BE2C (cell line): ENCODE measurements around the gene RIPPLY2.
"Not testable (repeated sequence)": the region's sequence is repeated elsewhere in the genome, so short reads cannot be mapped to it uniquely, and the experiment has no call there.

Experiments
- DNase-seq: peaks from one replicate; pipeline ENCODE4 v3.0.0-alpha.2; 2020
- H3K27me3 ChIP-seq: fragments of 250-450 bp; sonication (Bioruptor Pico); 2 replicates; pipeline ENCODE4 v1.5.1; 2020; ENCODE audit warnings: mild to moderate bottlenecking
- H3K36me3 ChIP-seq: fragments of 250-450 bp; sonication (Bioruptor Pico); 2 replicates; pipeline ENCODE4 v1.5.1; 2020; ENCODE audit warnings: mild to moderate bottlenecking
- H3K4me1 ChIP-seq: fragments of 250-450 bp; sonication (Bioruptor Pico); 2 replicates; pipeline ENCODE4 v1.5.1; 2020
- H3K4me3 ChIP-seq: 2 replicates; pipeline ENCODE4 v1.5.1; 2011; ENCODE audit warnings: low read depth, low read length
- H3K9me3 ChIP-seq: fragments of 250-450 bp; sonication (Bioruptor Pico); 2 replicates; pipeline ENCODE4 v1.5.1; 2020
- TF ChIP-seq, protein P1 (sequence below): IDR thresholded peaks from 2 replicates; pipeline ENCODE4 v1.5.1; 2012; ENCODE audit warnings: mild to moderate bottlenecking, low read depth, low read length

The RIPPLY2 gene

DNA sequence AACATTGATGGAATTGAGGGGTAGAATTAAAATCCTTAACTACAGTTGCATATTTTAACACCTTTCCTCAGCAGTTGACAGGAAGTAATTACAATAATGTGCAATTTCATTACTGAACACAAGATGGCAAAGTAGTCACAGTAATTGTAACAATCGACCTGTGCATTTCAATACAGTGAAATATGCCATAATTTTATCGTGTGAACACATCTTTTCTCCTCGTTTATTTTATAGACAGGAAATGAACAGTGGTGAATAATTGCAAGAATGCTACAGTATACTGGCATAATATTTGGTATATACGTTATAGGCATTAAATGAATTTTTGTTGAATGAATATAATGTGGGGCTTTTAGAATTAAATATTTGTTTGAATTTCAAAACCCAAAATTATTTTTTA lies 31.4 kb downstream of the RIPPLY2 start:
- Histone ChIP-seq H3K4me3 (no peak overlapping the region), H3K27me3 (no peaks in the 10 kb centered on the region), H3K36me3 (no peaks in the 10 kb centered on the region), H3K4me1 (no peaks in the 10 kb centered on the region), H3K9me3 (no peaks in the 10 kb centered on the region)
- TF ChIP-seq, protein P1, sequence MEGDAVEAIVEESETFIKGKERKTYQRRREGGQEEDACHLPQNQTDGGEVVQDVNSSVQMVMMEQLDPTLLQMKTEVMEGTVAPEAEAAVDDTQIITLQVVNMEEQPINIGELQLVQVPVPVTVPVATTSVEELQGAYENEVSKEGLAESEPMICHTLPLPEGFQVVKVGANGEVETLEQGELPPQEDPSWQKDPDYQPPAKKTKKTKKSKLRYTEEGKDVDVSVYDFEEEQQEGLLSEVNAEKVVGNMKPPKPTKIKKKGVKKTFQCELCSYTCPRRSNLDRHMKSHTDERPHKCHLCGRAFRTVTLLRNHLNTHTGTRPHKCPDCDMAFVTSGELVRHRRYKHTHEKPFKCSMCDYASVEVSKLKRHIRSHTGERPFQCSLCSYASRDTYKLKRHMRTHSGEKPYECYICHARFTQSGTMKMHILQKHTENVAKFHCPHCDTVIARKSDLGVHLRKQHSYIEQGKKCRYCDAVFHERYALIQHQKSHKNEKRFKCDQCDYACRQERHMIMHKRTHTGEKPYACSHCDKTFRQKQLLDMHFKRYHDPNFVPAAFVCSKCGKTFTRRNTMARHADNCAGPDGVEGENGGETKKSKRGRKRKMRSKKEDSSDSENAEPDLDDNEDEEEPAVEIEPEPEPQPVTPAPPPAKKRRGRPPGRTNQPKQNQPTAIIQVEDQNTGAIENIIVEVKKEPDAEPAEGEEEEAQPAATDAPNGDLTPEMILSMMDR = peak; percentile 59
- DNase-seq = no peak

DNA sequence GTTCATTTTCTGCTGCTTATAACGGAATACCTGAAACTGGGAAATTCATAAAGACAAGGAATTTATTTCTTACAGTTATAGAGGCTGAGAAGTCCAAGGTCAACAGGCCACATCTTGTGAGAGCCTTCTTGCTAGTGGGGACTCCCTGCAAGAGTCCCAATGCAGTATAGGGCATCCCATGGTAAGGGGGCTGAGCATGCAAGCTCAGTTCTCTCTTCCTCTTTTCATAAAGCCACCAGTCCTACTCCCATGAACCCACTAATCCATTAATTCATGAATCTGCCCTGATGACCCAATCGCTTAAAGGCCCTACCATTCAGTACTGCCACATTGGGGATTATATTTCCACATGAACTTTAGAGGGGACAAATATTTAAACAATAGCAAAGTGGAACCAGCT lies 32.8 kb downstream of the RIPPLY2 start:
- TF ChIP-seq, protein P1 = no peak
- Histone ChIP-seq H3K27me3 (no peaks in the 10 kb centered on the region), H3K4me3 (no peak overlapping the region), H3K4me1 (no peaks in the 10 kb centered on the region), H3K36me3 (no peaks in the 10 kb centered on the region), H3K9me3 (no peaks in the 10 kb centered on the region)
- DNase-seq = no peak

DNA sequence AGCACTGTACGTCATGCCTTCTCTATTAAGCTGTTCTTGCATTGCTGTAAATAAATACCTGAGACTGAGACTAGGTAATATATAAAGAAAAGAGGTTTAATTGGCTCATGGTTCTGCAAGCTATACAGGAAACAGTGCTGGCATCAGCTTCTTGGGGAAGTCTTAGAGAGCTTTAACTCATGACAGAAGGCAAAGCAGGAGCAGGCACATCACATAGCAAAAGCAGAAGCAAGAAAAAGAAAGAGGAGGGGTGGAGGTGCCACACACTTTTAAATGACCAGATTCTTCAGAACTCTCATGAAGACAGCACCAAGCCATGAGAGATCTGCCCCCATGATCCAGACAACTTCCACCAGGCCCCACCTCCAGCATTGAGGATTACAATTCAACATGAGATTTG lies 36.5 kb downstream of the RIPPLY2 start:
- Histone ChIP-seq H3K9me3 (no peaks in the 10 kb centered on the region), H3K27me3 (no peaks in the 10 kb centered on the region), H3K36me3 (no peaks in the 10 kb centered on the region), H3K4me1 (no peaks in the 10 kb centered on the region), H3K4me3 (no peak overlapping the region)
- DNase-seq = no peak
- TF ChIP-seq, protein P1 = no peak

GRCh38 chr6:83890520-83890919 lies 37.4 kb downstream of the RIPPLY2 start:
- Histone ChIP-seq H3K36me3 (no peaks in the 10 kb centered on the region), H3K9me3 (no peaks in the 10 kb centered on the region), H3K4me1 (no peaks in the 10 kb centered on the region), H3K27me3 (no peaks in the 10 kb centered on the region), H3K4me3 (no peak overlapping the region)
- no peak for DNase-seq
- TF ChIP-seq, protein P1 = no peak

DNA sequence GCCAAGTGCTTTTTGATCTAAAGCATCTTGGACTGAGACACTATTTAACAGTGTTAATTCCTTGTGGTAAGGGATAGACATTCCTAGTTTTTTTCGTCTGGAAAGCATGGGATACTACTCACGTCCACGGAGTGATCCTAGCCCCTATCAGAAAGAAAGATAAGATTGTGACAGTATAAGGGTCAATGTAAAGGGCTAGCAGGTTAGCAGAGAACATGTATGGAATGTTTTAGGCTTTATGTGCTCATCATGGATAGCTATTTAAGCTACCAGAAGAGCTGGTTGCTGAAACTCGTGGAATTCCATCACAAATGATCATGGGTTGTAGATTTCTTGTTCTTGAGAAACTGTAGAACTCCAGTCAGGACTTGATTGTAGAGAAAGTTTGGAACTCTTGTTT lies 38.4 kb downstream of the RIPPLY2 start:
- H3K4me3 ChIP-seq = no peak overlapping the region
- DNase-seq = no peak
- H3K27me3 ChIP-seq = no peaks in the 10 kb centered on the region
- H3K4me1 ChIP-seq = no peaks in the 10 kb centered on the region
- TF ChIP-seq, protein P1 = no peak
- no peaks in the 10 kb centered on the region for H3K9me3 ChIP-seq
- no peaks in the 10 kb centered on the region for H3K36me3 ChIP-seq

DNA sequence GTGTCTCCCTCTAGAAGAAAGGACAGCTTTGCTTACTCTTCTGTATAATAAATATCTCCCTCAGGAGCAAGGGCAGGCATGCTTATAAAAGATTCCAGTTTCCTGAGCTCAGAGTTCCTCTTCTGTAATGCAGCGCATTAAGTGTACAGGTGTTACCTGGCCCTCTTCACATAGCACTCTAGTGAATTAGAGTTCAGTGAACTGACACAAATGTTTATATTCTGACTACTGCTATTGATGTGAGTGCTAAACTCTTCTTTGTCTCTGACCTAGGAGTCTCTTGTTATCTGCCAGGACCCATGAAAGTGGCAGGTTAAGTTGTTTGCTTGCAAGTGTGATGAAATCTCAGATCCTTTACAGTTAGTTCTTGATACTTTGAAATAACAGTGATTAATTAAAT lies 39.9 kb downstream of the RIPPLY2 start:
- no peaks in the 10 kb centered on the region for H3K4me1 ChIP-seq
- TF ChIP-seq, protein P1 = no peak
- no peaks in the 10 kb centered on the region for H3K9me3 ChIP-seq
- no peaks in the 10 kb centered on the region for H3K27me3 ChIP-seq
- H3K4me3 ChIP-seq = no peak overlapping the region
- no peak for DNase-seq
- no peaks in the 10 kb centered on the region for H3K36me3 ChIP-seq

GRCh38 chr6:83897094-83897493 lies 43.9 kb downstream of the RIPPLY2 start:
- H3K27me3 ChIP-seq, H3K4me1 ChIP-seq, H3K4me3 ChIP-seq, H3K36me3 ChIP-seq, DNase-seq, H3K9me3 ChIP-seq: not testable (repeated sequence)
